Psoas muscle (tissue), 8 donors: ENCODE measurements around the gene SORT1. TPM values are rescaled to one million over a fixed set of nuclear protein-coding genes. Genes with fewer than 3 reads are reported as not detected.

Source experiments
- ATAC-seq, 4 donors: fragments of 200-7000 bp; cut with Tn5 transposase; one replicate each; pipeline ENCODE4 v1.9.1; 2020; ENCODE audit warnings: moderate library complexity in 3 of 4, mild to moderate bottlenecking in 2 of 4
- DNase-seq, 2 donors: peaks; one replicate each; pipeline ENCODE4 v3.0.0-alpha.2; 2020
- H3K27ac ChIP-seq: fragments of 200-600 bp; one replicate; pipeline ENCODE4 v1.8.0; 2022
- H3K27me3 ChIP-seq, 3 donors: fragments of 200-600 bp in 1 of 3; one replicate each; pipeline versions ENCODE4 v1.6.1 to v1.8.0; 2013 to 2022; ENCODE audit warnings: low read length in 2 of 3, mild to moderate bottlenecking in 2 of 3, moderate library complexity in 1 of 3; ENCODE audit not compliant: insufficient read depth in 3 of 3
- H3K36me3 ChIP-seq, 2 donors: fragments of 200-600 bp in 1 of 2; one replicate each; pipeline versions ENCODE4 v1.6.1 to v1.8.0; 2013 to 2022; ENCODE audit warnings: low read depth in 1 of 2, mild to moderate bottlenecking in 1 of 2, moderate library complexity in 1 of 2; ENCODE audit not compliant: insufficient read depth in 1 of 2
- H3K4me1 ChIP-seq: fragments of 200-600 bp; one replicate; pipeline ENCODE4 v1.8.0; 2022
- H3K4me3 ChIP-seq: fragments of 200-600 bp; one replicate; pipeline ENCODE4 v1.8.0; 2022; ENCODE audit warnings: mild to moderate bottlenecking
- H3K9me3 ChIP-seq: fragments of 200-600 bp; one replicate; pipeline ENCODE4 v1.8.0; 2022
- WGBS, 3 donors: extraction: QIAGEN DNeasy Blood & Tissue Kit; methylation state at CpG; one replicate each; pipeline versions ENCODE4 v1.1.6 to v1.1.7; 2013; 5-methylcytosine and 5-hydroxymethylcytosine counted together
- intact Hi-C, 2 donors: fragments of 100-400 bp; cut with DNase I; formaldehyde crosslinking; loops; one replicate each; pipeline versions ENCODE4 v1.11.0 to v1.14.2; 2022
- polyA plus RNA-seq, 3 donors: library from polyadenylated mRNA; stranded (reverse); fragments of 200-250 nt; gene quantifications; one replicate each; pipeline ENCODE4 v1.2.3, GENCODE V29; 2013
- total RNA-seq, 4 donors: library from RNA; stranded (reverse); fragmentation: NEBNext Ultra II Directional in 2 of 4; extraction: Animal tissue kit (Norgen Biotek cat#: 25700) in 2 of 4; gene quantifications; one replicate each; pipeline versions ENCODE4 v1.2.1 to v1.2.4, GENCODE V29; 2021 to 2023
- TF ChIP-seq, protein P1 (sequence below): fragments of 200-600 bp; IDR thresholded peaks from one replicate; pipeline ENCODE4 v1.8.0; 2022; ENCODE audit warnings: antibody characterized with exemption
- donor health status: healthy with polysubstance abuse.
- donor health status: DM: no; HTN: no; CAD: no; lungs with moderate emphysema.
- donor health status: Bipolar disorder and iron deficiency.
- donor health status: healthy.
- donor health status: DM: yes; HTN: yes; CAD: no.
- donor health status: DM: no; HTN: no; CAD: no.
- donor health status: DM: no; HTN: no; CAD: no.
- donor health status: DM: yes; HTN: yes; CAD: no.

The SORT1 gene
- total and polyA plus RNA-seq, 7 donors = 15.8 to 363 (median 131) TPM

DNA sequence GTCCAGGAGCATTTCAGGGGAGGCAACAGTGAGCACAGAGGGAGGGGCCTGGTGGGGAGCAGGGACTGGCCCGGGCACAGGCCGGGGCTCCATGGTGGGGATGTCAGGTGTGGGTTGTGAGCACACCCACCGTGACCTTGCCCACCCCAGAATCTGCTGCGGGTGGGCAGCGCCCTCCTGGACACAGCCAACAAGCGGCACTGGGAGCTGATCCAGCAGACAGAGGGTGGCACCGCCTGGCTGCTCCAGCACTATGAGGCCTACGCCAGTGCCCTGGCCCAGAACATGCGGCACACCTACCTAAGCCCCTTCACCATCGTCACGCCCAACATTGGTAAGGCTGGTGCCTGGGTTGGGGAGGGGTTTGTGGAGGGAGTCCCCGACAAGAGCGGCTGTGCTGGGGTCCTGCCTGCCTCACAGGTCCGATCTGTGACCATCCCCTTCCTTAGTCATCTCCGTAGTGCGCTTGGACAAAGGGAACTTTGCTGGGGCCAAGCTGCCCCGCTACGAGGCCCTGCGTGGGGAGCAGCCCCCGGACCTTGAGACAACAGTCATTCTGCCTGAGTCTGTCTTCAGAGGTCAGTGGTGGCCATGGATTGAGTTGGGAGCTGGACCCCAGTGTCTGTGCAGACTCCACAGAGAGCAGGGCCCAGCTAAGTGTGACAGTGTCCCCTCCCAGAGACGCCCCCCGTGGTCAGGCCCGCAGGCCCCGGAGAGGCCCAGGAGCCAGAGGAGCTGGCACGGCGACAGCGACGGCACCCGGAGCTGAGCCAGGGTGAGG is 129.1 kb downstream of the SORT1 start:
- H3K9me3 ChIP-seq = no peaks in the 10 kb centered on the region
- no peak for ATAC-seq

DNA sequence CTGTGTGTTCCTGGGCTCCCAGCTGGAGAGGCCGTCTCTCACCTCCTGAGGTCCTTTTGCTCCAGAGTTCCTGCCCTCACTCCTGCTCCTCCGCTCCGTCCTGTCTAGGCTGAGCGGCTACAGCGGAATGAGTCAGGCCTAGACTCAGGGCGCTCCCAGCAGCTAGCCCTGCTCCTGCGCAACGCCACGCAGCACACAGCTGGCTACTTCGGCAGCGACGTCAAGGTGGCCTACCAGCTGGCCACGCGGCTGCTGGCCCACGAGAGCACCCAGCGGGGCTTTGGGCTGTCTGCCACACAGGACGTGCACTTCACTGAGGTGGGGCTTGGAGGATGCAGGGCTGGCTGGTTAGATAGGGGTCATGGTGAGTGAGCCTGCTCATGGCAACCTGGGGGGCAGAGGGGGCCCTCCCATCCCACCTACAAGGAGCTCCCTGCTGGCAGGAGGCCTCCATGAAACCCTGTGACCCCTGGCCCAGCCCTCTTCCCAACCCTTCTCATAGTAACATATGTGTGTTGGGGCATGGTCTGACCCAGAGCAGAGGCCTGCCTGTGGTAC is 129.9 kb downstream of the SORT1 start:
- Histone ChIP-seq H3K9me3 (no peaks in the 10 kb centered on the region), H3K36me3 (peaks cover 0 to 23% of the 10 kb centered on the region in 2 donors), H3K4me1 (no peaks in the 10 kb centered on the region), H3K27ac (no peak overlapping the region), H3K27me3 (no peaks in the 10 kb centered on the region), H3K4me3 (no peak overlapping the region)
- 82 to 87% (median 86%) methylated on average over 17 of the region's 17 CpGs for WGBS, 3 donors
- TF ChIP-seq, protein P1, sequence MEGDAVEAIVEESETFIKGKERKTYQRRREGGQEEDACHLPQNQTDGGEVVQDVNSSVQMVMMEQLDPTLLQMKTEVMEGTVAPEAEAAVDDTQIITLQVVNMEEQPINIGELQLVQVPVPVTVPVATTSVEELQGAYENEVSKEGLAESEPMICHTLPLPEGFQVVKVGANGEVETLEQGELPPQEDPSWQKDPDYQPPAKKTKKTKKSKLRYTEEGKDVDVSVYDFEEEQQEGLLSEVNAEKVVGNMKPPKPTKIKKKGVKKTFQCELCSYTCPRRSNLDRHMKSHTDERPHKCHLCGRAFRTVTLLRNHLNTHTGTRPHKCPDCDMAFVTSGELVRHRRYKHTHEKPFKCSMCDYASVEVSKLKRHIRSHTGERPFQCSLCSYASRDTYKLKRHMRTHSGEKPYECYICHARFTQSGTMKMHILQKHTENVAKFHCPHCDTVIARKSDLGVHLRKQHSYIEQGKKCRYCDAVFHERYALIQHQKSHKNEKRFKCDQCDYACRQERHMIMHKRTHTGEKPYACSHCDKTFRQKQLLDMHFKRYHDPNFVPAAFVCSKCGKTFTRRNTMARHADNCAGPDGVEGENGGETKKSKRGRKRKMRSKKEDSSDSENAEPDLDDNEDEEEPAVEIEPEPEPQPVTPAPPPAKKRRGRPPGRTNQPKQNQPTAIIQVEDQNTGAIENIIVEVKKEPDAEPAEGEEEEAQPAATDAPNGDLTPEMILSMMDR = no peak
- intact Hi-C loops = no loop called here
- ATAC-seq = no peak
- peak in 1 of 2 donors; percentile 35 for DNase-seq

More for the DNA sequence above, 129.1 kb downstream of the SORT1 start:
- TF ChIP-seq, protein P1 = no peak
- Histone ChIP-seq H3K4me3 (no peak overlapping the region), H3K4me1 (no peaks in the 10 kb centered on the region), H3K27me3 (no peaks in the 10 kb centered on the region), H3K36me3 (peaks cover 0 to 27% of the 10 kb centered on the region in 2 donors), H3K27ac (no peak overlapping the region)
- intact Hi-C loops = no loop called here
- DNase-seq = peak; percentile 6 to 46
- WGBS, 3 donors = 85 to 88% (median 85%) methylated on average over 29 of the region's 29 CpGs

DNA sequence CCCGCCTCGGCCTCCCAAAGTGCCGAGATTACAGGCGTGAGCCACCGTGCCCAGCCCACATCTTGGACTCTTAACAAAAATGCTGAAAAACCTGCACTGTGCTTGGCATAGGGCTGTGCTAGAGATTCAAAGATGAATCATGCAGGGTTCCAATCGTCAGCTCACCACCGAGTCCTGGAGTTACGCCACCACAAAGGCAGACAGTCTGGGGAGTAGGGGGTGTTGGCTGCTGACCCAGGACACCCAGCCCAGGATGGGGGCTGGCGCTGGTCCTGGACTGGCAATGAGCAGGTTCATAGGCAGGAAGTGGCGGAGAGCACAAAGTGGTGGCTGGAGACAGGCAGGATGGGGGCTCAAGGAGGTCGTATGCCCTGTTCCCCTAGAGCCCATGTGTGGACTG is 130.8 kb downstream of the SORT1 start:
- Histone ChIP-seq H3K9me3 (no peaks in the 10 kb centered on the region), H3K27me3 (no peaks in the 10 kb centered on the region), H3K4me3 (no peak overlapping the region), H3K36me3 (peaks cover 0 to 24% of the 10 kb centered on the region in 2 donors), H3K4me1 (no peaks in the 10 kb centered on the region), H3K27ac (no peak overlapping the region)
- TF ChIP-seq, protein P1 = no peak
- ATAC-seq = no peak
- intact Hi-C loops = no loop called here
- DNase-seq = peak in 1 of 2 donors; percentile 34
- WGBS, 3 donors = 82 to 88% (median 84%) methylated on average over 11 of the region's 11 CpGs

DNA sequence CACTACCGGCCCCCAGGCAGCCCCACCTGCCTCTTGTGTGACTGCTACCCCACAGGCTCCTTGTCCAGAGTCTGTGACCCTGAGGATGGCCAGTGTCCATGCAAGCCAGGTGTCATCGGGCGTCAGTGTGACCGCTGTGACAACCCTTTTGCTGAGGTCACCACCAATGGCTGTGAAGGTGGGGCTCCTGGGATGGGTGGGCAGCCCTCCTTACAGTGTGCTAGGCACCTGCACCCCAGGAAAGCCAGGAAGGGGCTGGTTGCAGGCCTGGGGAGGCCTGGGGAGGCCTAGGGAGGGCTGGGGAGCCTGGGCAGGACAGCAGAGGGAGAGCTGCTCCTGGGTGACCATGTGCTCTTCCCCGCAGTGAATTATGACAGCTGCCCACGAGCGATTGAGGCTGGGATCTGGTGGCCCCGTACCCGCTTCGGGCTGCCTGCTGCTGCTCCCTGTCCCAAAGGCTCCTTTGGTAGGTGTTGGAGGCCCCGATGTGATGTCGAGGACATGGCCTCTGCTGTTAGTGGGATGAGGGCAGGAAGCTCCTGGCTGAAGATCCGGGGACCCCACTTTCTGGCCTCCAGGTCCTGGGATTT is 131.9 kb downstream of the SORT1 start:
- H3K4me1 ChIP-seq = no peaks in the 10 kb centered on the region
- no peak overlapping the region for H3K4me3 ChIP-seq
- WGBS, 3 donors = 91 to 94% (median 94%) methylated on average over 13 of the region's 13 CpGs
- TF ChIP-seq, protein P1 = no peak
- no peak overlapping the region for H3K27ac ChIP-seq
- H3K27me3 ChIP-seq = no peaks in the 10 kb centered on the region
- peaks cover 0 to 28% of the 10 kb centered on the region in 2 donors for H3K36me3 ChIP-seq
- H3K9me3 ChIP-seq = no peaks in the 10 kb centered on the region
- ATAC-seq (no peak), DNase-seq (peak; percentile 11 to 41)
- intact Hi-C loops = no loop called here
